ENCODE data around the gene FHIT. TPM values are rescaled to one million over a fixed set of nuclear protein-coding genes. Genes with fewer than 3 reads are reported as not detected.

The FHIT gene
- total RNA-seq, 1 experiment from 2014 or later = 20.1 TPM

DNA sequence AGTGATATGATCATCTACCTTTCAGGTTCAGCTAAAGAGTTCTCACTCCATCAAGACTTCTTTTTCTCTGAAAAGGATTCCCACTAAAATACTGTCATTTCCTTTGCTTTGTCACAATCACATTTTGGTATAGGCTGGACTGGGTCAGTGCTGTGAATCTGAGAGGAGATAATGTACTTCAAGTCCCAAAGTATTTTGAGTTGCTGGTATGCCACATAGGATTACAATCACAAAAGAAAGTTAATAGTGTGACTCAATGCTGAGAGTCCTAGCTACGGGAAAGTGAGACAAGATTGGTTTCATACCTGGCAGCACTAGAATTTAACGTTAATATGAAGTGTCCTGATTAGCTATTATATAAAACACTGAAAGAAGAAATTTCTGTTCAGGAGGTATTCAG, 1073.5 kb downstream of the FHIT start:
- intact Hi-C loops (cut with micrococcal nuclease) = no loop called here
- no peaks in the 10 kb centered on the region for H3K36me3 Mint-ChIP-seq (ENCODE audit: insufficient read depth, unreplicated experiment)
- H3K4me1 Mint-ChIP-seq (ENCODE audit: insufficient read depth, unreplicated experiment) = no peaks in the 10 kb centered on the region
- ChIA-PET CTCF (interaction anchor here (0.9 kb wide), 1 partner anchor 1933 kb away, joined by 6 read pairs; no protein-coding TSS in a partner anchor), POLR2A (no interaction called here)
- no peak overlapping the region for H3K27ac Mint-ChIP-seq (ENCODE audit: low read depth, unreplicated experiment)
- no peaks in the 10 kb centered on the region for H3K27me3 Mint-ChIP-seq (ENCODE audit: insufficient read depth, unreplicated experiment)
- DNase-seq (ENCODE audit: unreplicated experiment) = no peak
- TF ChIP-seq, protein P1, sequence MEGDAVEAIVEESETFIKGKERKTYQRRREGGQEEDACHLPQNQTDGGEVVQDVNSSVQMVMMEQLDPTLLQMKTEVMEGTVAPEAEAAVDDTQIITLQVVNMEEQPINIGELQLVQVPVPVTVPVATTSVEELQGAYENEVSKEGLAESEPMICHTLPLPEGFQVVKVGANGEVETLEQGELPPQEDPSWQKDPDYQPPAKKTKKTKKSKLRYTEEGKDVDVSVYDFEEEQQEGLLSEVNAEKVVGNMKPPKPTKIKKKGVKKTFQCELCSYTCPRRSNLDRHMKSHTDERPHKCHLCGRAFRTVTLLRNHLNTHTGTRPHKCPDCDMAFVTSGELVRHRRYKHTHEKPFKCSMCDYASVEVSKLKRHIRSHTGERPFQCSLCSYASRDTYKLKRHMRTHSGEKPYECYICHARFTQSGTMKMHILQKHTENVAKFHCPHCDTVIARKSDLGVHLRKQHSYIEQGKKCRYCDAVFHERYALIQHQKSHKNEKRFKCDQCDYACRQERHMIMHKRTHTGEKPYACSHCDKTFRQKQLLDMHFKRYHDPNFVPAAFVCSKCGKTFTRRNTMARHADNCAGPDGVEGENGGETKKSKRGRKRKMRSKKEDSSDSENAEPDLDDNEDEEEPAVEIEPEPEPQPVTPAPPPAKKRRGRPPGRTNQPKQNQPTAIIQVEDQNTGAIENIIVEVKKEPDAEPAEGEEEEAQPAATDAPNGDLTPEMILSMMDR (IDR thresholded peaks at IDR 0.05; ENCODE audit: unreplicated experiment) = no peak
- H3K9me3 Mint-ChIP-seq (ENCODE audit: unreplicated experiment) = no peaks in the 10 kb centered on the region
- no peak overlapping the region for H3K4me3 Mint-ChIP-seq (ENCODE audit: unreplicated experiment)
- no TSS peak for BruUV-seq (replicated peaks)

DNA sequence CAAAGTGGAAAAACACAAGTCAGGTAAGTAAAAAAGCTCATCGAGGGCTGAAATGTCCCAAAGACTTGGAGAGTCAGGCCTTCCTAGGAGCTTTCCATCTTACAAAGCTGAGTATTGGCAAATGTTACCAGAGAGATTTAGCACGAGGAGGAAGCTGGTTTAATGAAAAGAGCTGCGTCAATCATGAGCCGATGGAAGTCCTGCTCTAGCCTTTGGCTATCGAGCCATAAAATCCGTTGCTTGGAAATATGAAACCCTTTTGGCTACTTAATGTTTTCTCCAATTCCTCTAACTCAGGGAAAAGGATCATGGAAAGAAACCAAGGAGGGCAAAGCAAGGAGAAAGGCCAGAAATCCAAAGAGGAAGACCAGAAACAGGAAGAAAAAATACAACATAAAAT, 1074.6 kb downstream of the FHIT start:
- intact Hi-C loops (cut with micrococcal nuclease) = no loop called here
- Mint-ChIP-seq H3K9me3 (ENCODE audit: unreplicated experiment) (no peaks in the 10 kb centered on the region), H3K36me3 (ENCODE audit: insufficient read depth, unreplicated experiment) (no peaks in the 10 kb centered on the region), H3K27ac (ENCODE audit: low read depth, unreplicated experiment) (no peak overlapping the region), H3K4me3 (ENCODE audit: unreplicated experiment) (no peak overlapping the region), H3K4me1 (ENCODE audit: insufficient read depth, unreplicated experiment) (no peaks in the 10 kb centered on the region), H3K27me3 (ENCODE audit: insufficient read depth, unreplicated experiment) (no peaks in the 10 kb centered on the region)
- no peak for DNase-seq (ENCODE audit: unreplicated experiment)
- POLR2A ChIA-PET = interaction anchor here (0.6 to 0.7 kb wide), 2 partner anchors 120 to 125 kb away, joined by 3 to 4 read pairs; no protein-coding TSS in a partner anchor
- TF ChIP-seq, protein P1 (IDR thresholded peaks at IDR 0.05; ENCODE audit: unreplicated experiment) = no peak
- CTCF ChIA-PET = interaction anchor here (0.9 kb wide), 1 partner anchor 1934 kb away, joined by 6 read pairs; no protein-coding TSS in a partner anchor
- no TSS peak for BruUV-seq (replicated peaks)

DNA sequence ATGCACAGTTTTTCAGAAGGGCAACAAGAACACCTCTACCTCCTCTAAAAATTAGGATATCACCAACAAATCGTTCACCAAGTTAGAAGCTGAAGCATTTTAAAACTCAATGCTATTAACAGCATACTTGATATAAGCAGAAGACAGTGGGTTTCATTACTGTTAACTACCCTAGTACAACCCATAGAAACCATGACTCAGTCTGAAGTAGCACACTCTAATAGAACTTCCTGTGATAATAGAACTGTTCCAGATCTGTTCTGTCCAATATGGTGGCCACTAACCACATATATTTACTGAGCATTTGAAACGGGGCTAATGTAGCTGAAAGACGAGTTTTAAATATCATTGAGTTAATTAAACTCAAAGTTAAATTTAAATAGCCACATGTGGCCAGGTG, 1075.6 kb downstream of the FHIT start:
- H3K36me3 Mint-ChIP-seq (ENCODE audit: insufficient read depth, unreplicated experiment) = no peaks in the 10 kb centered on the region
- DNase-seq (ENCODE audit: unreplicated experiment) = no peak
- no peak overlapping the region for H3K4me3 Mint-ChIP-seq (ENCODE audit: unreplicated experiment)
- BruUV-seq (replicated peaks) = no TSS peak
- POLR2A ChIA-PET = interaction anchor here (0.6 to 0.7 kb wide), 2 partner anchors 109 to 126 kb away, joined by 4 read pairs; no protein-coding TSS in a partner anchor
- H3K27me3 Mint-ChIP-seq (ENCODE audit: insufficient read depth, unreplicated experiment) = no peaks in the 10 kb centered on the region
- intact Hi-C loops (cut with micrococcal nuclease) = no loop called here
- TF ChIP-seq, protein P1 (IDR thresholded peaks at IDR 0.05; ENCODE audit: unreplicated experiment) = no peak
- CTCF ChIA-PET = interaction anchor here (0.5 to 0.6 kb wide), 2 partner anchors 15 to 72 kb away, joined by 3 to 4 read pairs; no protein-coding TSS in a partner anchor
- H3K4me1 Mint-ChIP-seq (ENCODE audit: insufficient read depth, unreplicated experiment) = no peaks in the 10 kb centered on the region
- H3K9me3 Mint-ChIP-seq (ENCODE audit: unreplicated experiment) = no peaks in the 10 kb centered on the region
- H3K27ac Mint-ChIP-seq (ENCODE audit: low read depth, unreplicated experiment) = no peak overlapping the region

DNA sequence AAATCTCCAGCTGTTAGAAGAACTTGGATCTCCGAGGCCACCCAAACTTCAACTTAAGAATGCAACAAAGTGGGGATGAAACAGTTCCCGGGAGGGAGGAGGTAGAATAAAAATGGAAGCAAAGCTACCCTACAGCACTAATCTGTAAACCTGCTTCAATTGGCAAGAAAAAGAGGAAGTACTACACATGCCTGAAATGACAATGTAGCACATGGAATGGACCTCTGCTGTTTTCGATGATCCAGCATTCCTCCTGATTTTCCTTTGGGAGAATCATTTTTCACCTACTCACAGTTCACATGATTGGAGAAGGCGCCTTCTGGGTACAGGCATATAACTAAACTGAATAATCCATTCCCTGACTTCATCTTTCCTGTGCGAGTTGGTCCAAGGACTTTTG, 1081.5 kb downstream of the FHIT start:
- Mint-ChIP-seq H3K4me1 (ENCODE audit: insufficient read depth, unreplicated experiment) (no peaks in the 10 kb centered on the region), H3K27ac (ENCODE audit: low read depth, unreplicated experiment) (no peak overlapping the region), H3K9me3 (ENCODE audit: unreplicated experiment) (no peaks in the 10 kb centered on the region), H3K36me3 (ENCODE audit: insufficient read depth, unreplicated experiment) (no peaks in the 10 kb centered on the region), H3K27me3 (ENCODE audit: insufficient read depth, unreplicated experiment) (no peaks in the 10 kb centered on the region), H3K4me3 (ENCODE audit: unreplicated experiment) (no peak overlapping the region)
- no TSS peak for BruUV-seq (replicated peaks)
- POLR2A ChIA-PET = no interaction called here
- TF ChIP-seq, protein P1 (IDR thresholded peaks at IDR 0.05; ENCODE audit: unreplicated experiment) = no peak
- CTCF ChIA-PET = no interaction called here
- DNase-seq (ENCODE audit: unreplicated experiment) = no peak
- intact Hi-C loops (cut with micrococcal nuclease) = no loop called here

Measured in MCF 10A (cell line).